Stimulated activated CD8-positive, alpha-beta memory T cell treated with anti-CD3 and anti-CD28 coated beads, Interleukin-12 subunit alpha, Interleukin-12 subunit beta, amount 100 ng/mL, for 4 hours (primary cell): Measurements from ENCODE around the gene PLK1.
"Not testable (repeated sequence)": the region's sequence is repeated elsewhere in the genome, so short reads cannot be mapped to it uniquely, and the experiment has no call there.

ENCODE experiments used
- DNase-seq: peaks from one replicate; pipeline ENCODE4 v3.0.0-alpha.2; 2020; ENCODE audit warnings: low read depth

Gene PLK1

GRCh38 chr16:23678430-23679273, at the start of gene PLK1:
TSS of gene PLK1 (plus strand) at chr16:23678889. CDS start at chr16:23678933, 44 bp downstream.
- peak; percentile 48 for DNase-seq

- DNase-seq: no peak
Observed at GRCh38 chr16:23629516-23629915, 49.2 kb upstream of the PLK1 start.

- not testable (repeated sequence) for DNase-seq
Observed at GRCh38 chr16:23631874-23632273, 46.8 kb upstream of the PLK1 start.

GRCh38 chr16:23634461-23635036, 44.1 kb upstream of the PLK1 start:
- DNase-seq: no peak

GRCh38 chr16:23635958-23636357, 42.7 kb upstream of the PLK1 start:
- DNase-seq: no peak

- peak; percentile 7 for DNase-seq
Observed at GRCh38 chr16:23640615-23640930, 38.1 kb upstream of the PLK1 start.

- DNase-seq: peak; percentile 80
Observed at GRCh38 chr16:23640931-23641765, 37.5 kb upstream of the PLK1 start, which contains the start of the genes DCTN5 and PALB2. TSS of gene DCTN5 (plus strand) at chr16:23641466. CDS start at chr16:23641543, 77 bp downstream. TSS of gene PALB2 (minus strand) at chr16:23641310. CDS start at chr16:23641157, 153 bp downstream.

- no peak for DNase-seq
Observed at GRCh38 chr16:23642246-23642774, 36.4 kb upstream of the PLK1 start.

- no peak for DNase-seq
Observed at GRCh38 chr16:23650674-23651416, 27.8 kb upstream of the PLK1 start.

- DNase-seq: no peak
Observed at GRCh38 chr16:23651943-23652468, 26.7 kb upstream of the PLK1 start.

- DNase-seq: no peak
Observed at GRCh38 chr16:23663918-23664317, 14.8 kb upstream of the PLK1 start.

- DNase-seq: no peak
Observed at GRCh38 chr16:23666571-23667354, 11.9 kb upstream of the PLK1 start.

- no peak for DNase-seq
Observed at GRCh38 chr16:23667355-23667659, 11.4 kb upstream of the PLK1 start.

- DNase-seq: no peak
Observed at GRCh38 chr16:23668225-23668624, 10.5 kb upstream of the PLK1 start.

GRCh38 chr16:23668873-23669272, 9.8 kb upstream of the PLK1 start:
- no peak for DNase-seq

GRCh38 chr16:23670137-23670776, 8.4 kb upstream of the PLK1 start:
- DNase-seq: no peak

GRCh38 chr16:23673971-23674614, 4.6 kb upstream of the PLK1 start:
- no peak for DNase-seq

GRCh38 chr16:23676924-23677480, 1.7 kb upstream of the PLK1 start:
- DNase-seq: no peak

- no peak for DNase-seq
Observed at GRCh38 chr16:23679274-23679985, 741 bp downstream of the PLK1 start.
